Measurements from ENCODE around the gene GTF2F1.
A peak's percentile ranks its signal among the peaks of the same experiment; 100 is the strongest.
"Not testable (repeated sequence)": the region's sequence is repeated elsewhere in the genome, so short reads cannot be mapped to it uniquely, and the experiment has no call there.

Gene GTF2F1

GRCh38 chr19:6354098-6354674 lies 38.8 kb downstream of the GTF2F1 start:
- no peak for DNase-seq (ENCODE audit: low read depth)
- peak; percentile 36; the same call in 1 of the 2 replicates for TF ChIP-seq CTCF (IDR thresholded peaks at IDR 0.05; ENCODE audit: control insufficient read depth, extremely low read depth, insufficient read depth)
- no peak overlapping the region for H3K4me3 ChIP-seq (ENCODE audit: low read depth, low read length)

- peak; percentile 75 for DNase-seq (ENCODE audit: low read depth)
- no peak for TF ChIP-seq CTCF (IDR thresholded peaks at IDR 0.05; ENCODE audit: control insufficient read depth, extremely low read depth, insufficient read depth)
- no peak overlapping the region for H3K4me3 ChIP-seq (ENCODE audit: low read depth, low read length)
These were observed 40.4 kb downstream of the GTF2F1 start for GRCh38 chr19:6352381-6353165.

GRCh38 chr19:6350688-6351087 lies 42.3 kb downstream of the GTF2F1 start:
- TF ChIP-seq CTCF (IDR thresholded peaks at IDR 0.05; ENCODE audit: control insufficient read depth, extremely low read depth, insufficient read depth), result no peak
- no peak overlapping the region for H3K4me3 ChIP-seq (ENCODE audit: low read depth, low read length)
- DNase-seq (ENCODE audit: low read depth), result peak; percentile 91

- H3K4me3 ChIP-seq (ENCODE audit: low read depth, low read length); DNase-seq (ENCODE audit: low read depth): not testable (repeated sequence)
These were observed 43.7 kb downstream of the GTF2F1 start for GRCh38 chr19:6349271-6349670.

GRCh38 chr19:6343462-6343861 lies 49.5 kb downstream of the GTF2F1 start:
- no peak for DNase-seq (ENCODE audit: low read depth)
- no peak for TF ChIP-seq CTCF (IDR thresholded peaks at IDR 0.05; ENCODE audit: control insufficient read depth, extremely low read depth, insufficient read depth)
- no peak overlapping the region for H3K4me3 ChIP-seq (ENCODE audit: low read depth, low read length)

- DNase-seq (ENCODE audit: low read depth), result no peak
- H3K4me3 ChIP-seq (ENCODE audit: low read depth, low read length), result no peak overlapping the region
- TF ChIP-seq CTCF (IDR thresholded peaks at IDR 0.05; ENCODE audit: control insufficient read depth, extremely low read depth, insufficient read depth), result no peak
These were observed 52.3 kb downstream of the GTF2F1 start for GRCh38 chr19:6340493-6341201.

GRCh38 chr19:6334490-6335285 lies 58.3 kb downstream of the GTF2F1 start:
- no peak for TF ChIP-seq CTCF (IDR thresholded peaks at IDR 0.05; ENCODE audit: control insufficient read depth, extremely low read depth, insufficient read depth)
- no peak overlapping the region for H3K4me3 ChIP-seq (ENCODE audit: low read depth, low read length)
- no peak for DNase-seq (ENCODE audit: low read depth)
